OCI-LY7 (cell line): ENCODE results near the gene CPHXL2. TPM values are rescaled to one million over a fixed set of nuclear protein-coding genes. Genes with fewer than 3 reads are reported as not detected.

Experiments used
- Bru-seq: library from RNA; stranded (reverse); fragments of 400-500 nt; gene quantifications from one replicate; lab custom pipeline; 2021; lab: Mats Ljungman, UMichigan
- BruChase-seq, 2 experiments: library from RNA; stranded (reverse); fragments of 400-500 nt; gene quantifications; one replicate each; lab custom pipeline; 2021; lab: Mats Ljungman, UMichigan
- BruUV-seq: library from RNA; stranded (reverse); fragments of 400-500 nt; replicated peaks from 2 replicates; lab custom pipeline; 2021; lab: Mats Ljungman, UMichigan
- CTCF ChIA-PET: fragments of 300-600 bp; sonication (Branson Sonifier 250); formaldehyde crosslinking; loops from one replicate; lab custom pipeline; 2022; ENCODE audit warnings: antibody characterized with exemption; ENCODE audit not compliant: unreplicated experiment; lab: Charles Lee
- POLR2A ChIA-PET: fragments of 300-600 bp; sonication (Branson Sonifier 250); formaldehyde crosslinking; loops from one replicate; lab custom pipeline; 2022; ENCODE audit warnings: antibody characterized with exemption; lab: Charles Lee
- DNase-seq: peaks from one replicate; pipeline ENCODE4 v3.0.0-alpha.2; 2015; ENCODE audit warnings: low spot score
- H2AFZ ChIP-seq: fragments of 200-600 bp; sonication (generic), shearing (Covaris generic); 2 replicates; pipeline ENCODE4 v1.6.1; 2014; ENCODE audit warnings: mild to moderate bottlenecking, antibody characterized with exemption, low read length, moderate library complexity
- H3K27ac ChIP-seq: fragments of 200-600 bp; sonication (generic); 2 replicates; pipeline ENCODE4 v1.5.1; 2014; ENCODE audit warnings: mixed run types, low read depth, mild to moderate bottlenecking, moderate library complexity, low read length, inconsistent platforms; ENCODE audit not compliant: poor library complexity, severe bottlenecking
- H3K36me3 ChIP-seq: fragments of 200-600 bp; sonication (generic); 2 replicates; pipeline ENCODE4 v1.6.1; 2014; ENCODE audit warnings: mild to moderate bottlenecking, antibody characterized with exemption, low read length, moderate library complexity, mixed read lengths; ENCODE audit not compliant: insufficient read depth
- H3K4me1 ChIP-seq: fragments of 200-600 bp; sonication (generic); 2 replicates; pipeline ENCODE4 v1.5.1; 2014; ENCODE audit warnings: mild to moderate bottlenecking, low read length; ENCODE audit not compliant: insufficient read depth, poor library complexity, severe bottlenecking
- H3K4me2 ChIP-seq: fragments of 200-600 bp; sonication (generic); 2 replicates; pipeline ENCODE4 v1.6.1; 2014; ENCODE audit warnings: mild to moderate bottlenecking, low read length
- H3K4me3 ChIP-seq: fragments of 200-600 bp; sonication (generic); 2 replicates; pipeline ENCODE4 v1.5.1; 2014; ENCODE audit warnings: mild to moderate bottlenecking, low read depth, low read length; ENCODE audit not compliant: poor library complexity, severe bottlenecking
- H3K79me2 ChIP-seq: fragments of 200-600 bp; sonication (generic); 2 replicates; pipeline ENCODE4 v1.6.1; 2016; ENCODE audit warnings: low read depth, mild to moderate bottlenecking, low read length, moderate library complexity, mixed read lengths; ENCODE audit not compliant: insufficient read depth
- H3K9me2 ChIP-seq: fragments of 200-600 bp; sonication (generic); 2 replicates; pipeline ENCODE4 v1.6.1; 2016; ENCODE audit warnings: mild to moderate bottlenecking, low read length, mixed read lengths; ENCODE audit not compliant: insufficient read depth
- H3K9me3 ChIP-seq: fragments of 200-600 bp; sonication (generic); 2 replicates; pipeline ENCODE4 v1.6.1; 2014; ENCODE audit warnings: mild to moderate bottlenecking, mixed run types, low read length, mixed read lengths
- H4K20me1 ChIP-seq: fragments of 200-600 bp; sonication (generic); 2 replicates; pipeline ENCODE4 v1.6.1; 2014; ENCODE audit warnings: mild to moderate bottlenecking, antibody characterized with exemption, low read length, moderate library complexity, mixed read lengths; ENCODE audit not compliant: insufficient read depth
- EZH2phosphoT487 ChIP-seq: fragments of 200-600 bp; sonication (generic); IDR thresholded peaks from 2 replicates; pipeline ENCODE4 v1.6.1; 2018; ENCODE audit warnings: low read depth, borderline replicate concordance, mild to moderate bottlenecking, mixed run types, antibody characterized with exemption, low read length, moderate library complexity, mixed read lengths
- intact Hi-C: fragments of 100-400 bp; cut with micrococcal nuclease; formaldehyde crosslinking; loops from one replicate; pipeline ENCODE4 v1.10.0; 2022; ENCODE audit not compliant: unreplicated experiment
- long read RNA-seq: library from polyadenylated mRNA; stranded (forward); transcript quantifications from one replicate; pipeline ENCODE4 v2.0.0, GENCODE V29; 2022
- total RNA-seq, 2 experiments: library from RNA; depleted of rRNA in 1 of 2; stranded (reverse); fragments of >200 nt in 1 of 2; shearing (Covaris generic) in 1 of 2; gene quantifications; 2 replicates each; pipeline ENCODE4 v1.2.3, GENCODE V29; 2014 to 2022
- TF ChIP-seq, protein P1 (sequence below): fragments of 200-600 bp; sonication (generic); conservative IDR thresholded peaks from 2 replicates; pipeline ENCODE4 v1.5.1; 2014; ENCODE audit warnings: mild to moderate bottlenecking, antibody characterized with exemption, low read length, moderate library complexity, mixed read lengths

The CPHXL2 gene
- total RNA-seq (2014; rRNA removed; shearing (Covaris generic)) (not detected in 2 replicates), total RNA-seq (2022) (not detected in 2 replicates), Bru-seq, nascent RNA (not detected), BruChase-seq, experiment 1, labeled RNA remaining after a 6-hour chase (not detected), BruChase-seq, experiment 2, labeled RNA remaining after a 2-hour chase (not detected)
- long read RNA-seq, partial matches to known transcripts: 0 of 1 reads
- long read RNA-seq, other reads (novel, unspliced or antisense): 1 of 1 reads

DNA sequence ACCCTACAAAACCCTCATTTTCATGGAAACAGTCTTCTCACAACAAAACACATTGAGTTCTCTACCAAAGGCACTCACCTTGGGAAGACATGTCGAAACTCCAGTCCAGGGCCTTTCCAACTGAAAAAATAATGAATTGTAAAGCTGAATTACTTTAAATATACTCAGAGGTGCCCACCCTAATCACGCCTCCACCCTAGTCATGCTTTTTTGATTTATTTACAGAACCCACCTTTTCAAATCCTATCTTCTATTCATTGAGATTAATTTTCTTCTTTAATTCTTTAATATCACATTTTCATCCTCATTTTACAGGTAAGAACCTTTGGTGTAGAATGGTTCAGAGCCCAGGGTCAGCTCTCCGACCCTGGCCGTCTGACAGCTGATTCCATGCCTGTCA is at the start of gene CPHXL2:
TSS of gene CPHXL2 (minus strand) at position 101 of the 400 bp plus-strand sequence. CDS start at position 91, 10 bp downstream.
- Histone ChIP-seq H4K20me1 (no peaks in the 10 kb centered on the region), H3K4me3 (no peak within 1 kb of the TSS), H3K36me3 (no peaks in the 10 kb centered on the region), H3K27ac (no peak within 1 kb of the TSS), H3K4me2 (no peak within 1 kb of the TSS), H3K79me2 (no peaks in the 10 kb centered on the region), H3K9me2 (no peaks in the 10 kb centered on the region), H2AFZ (no peak within 1 kb of the TSS), H3K9me3 (no peaks in the 10 kb centered on the region), H3K4me1 (no peaks in the 10 kb centered on the region)
- ChIA-PET CTCF (no interaction called here), POLR2A (interaction anchor here (0.7 to 1.4 kb wide), 2 partner anchors 12 to 76 kb away, joined by 3 to 5 read pairs; no protein-coding TSS in a partner anchor)
- no TSS peak for BruUV-seq
- DNase-seq: no peak
- no peak for TF ChIP-seq EZH2phosphoT487
- TF ChIP-seq, protein P1, sequence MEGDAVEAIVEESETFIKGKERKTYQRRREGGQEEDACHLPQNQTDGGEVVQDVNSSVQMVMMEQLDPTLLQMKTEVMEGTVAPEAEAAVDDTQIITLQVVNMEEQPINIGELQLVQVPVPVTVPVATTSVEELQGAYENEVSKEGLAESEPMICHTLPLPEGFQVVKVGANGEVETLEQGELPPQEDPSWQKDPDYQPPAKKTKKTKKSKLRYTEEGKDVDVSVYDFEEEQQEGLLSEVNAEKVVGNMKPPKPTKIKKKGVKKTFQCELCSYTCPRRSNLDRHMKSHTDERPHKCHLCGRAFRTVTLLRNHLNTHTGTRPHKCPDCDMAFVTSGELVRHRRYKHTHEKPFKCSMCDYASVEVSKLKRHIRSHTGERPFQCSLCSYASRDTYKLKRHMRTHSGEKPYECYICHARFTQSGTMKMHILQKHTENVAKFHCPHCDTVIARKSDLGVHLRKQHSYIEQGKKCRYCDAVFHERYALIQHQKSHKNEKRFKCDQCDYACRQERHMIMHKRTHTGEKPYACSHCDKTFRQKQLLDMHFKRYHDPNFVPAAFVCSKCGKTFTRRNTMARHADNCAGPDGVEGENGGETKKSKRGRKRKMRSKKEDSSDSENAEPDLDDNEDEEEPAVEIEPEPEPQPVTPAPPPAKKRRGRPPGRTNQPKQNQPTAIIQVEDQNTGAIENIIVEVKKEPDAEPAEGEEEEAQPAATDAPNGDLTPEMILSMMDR: no peak
- intact Hi-C loops: no loop called here

GRCh38 chr16:75726390-75726789 is 49.6 kb upstream of the CPHXL2 start, which contains the start of gene CPHXL:
TSS of gene CPHXL (minus strand) at chr16:75726490. CDS start at chr16:75726442, 48 bp downstream.
- Histone ChIP-seq H3K4me2 (no peak within 1 kb of the TSS), H3K4me3 (no peak within 1 kb of the TSS), H4K20me1 (no peaks in the 10 kb centered on the region), H3K9me2 (no peaks in the 10 kb centered on the region), H3K4me1 (no peaks in the 10 kb centered on the region), H3K27ac (no peak within 1 kb of the TSS), H3K36me3 (no peaks in the 10 kb centered on the region), H3K9me3 (no peaks in the 10 kb centered on the region), H3K79me2 (no peaks in the 10 kb centered on the region), H2AFZ (no peak within 1 kb of the TSS)
- ChIA-PET POLR2A (no interaction called here), CTCF (no interaction called here)
- BruUV-seq: no TSS peak
- no peak for DNase-seq
- intact Hi-C loops: no loop called here
- no peak for TF ChIP-seq EZH2phosphoT487
- TF ChIP-seq, protein P1: no peak

DNA sequence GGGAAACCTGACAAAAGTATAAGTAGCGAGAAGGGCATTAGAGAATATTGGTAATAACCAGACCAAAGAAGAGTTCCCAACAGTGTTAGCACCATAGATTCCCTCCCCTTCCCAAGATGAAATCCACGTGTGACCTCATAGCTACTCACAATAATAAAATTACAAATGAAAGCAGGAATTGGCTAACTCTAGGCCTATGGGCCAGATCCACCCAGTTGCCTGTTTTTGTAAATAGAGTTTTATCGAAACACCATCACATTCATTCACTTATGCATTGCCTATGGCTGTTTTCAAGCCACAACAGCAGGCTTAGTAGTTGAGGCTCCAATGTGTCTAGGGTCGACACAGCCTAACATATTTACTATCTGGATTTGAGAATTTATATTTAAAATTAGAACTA is 41.6 kb upstream of the CPHXL2 start:
- no peak for DNase-seq
- no peaks in the 10 kb centered on the region for H3K79me2 ChIP-seq
- H3K4me1 ChIP-seq: no peaks in the 10 kb centered on the region
- no peak overlapping the region for H3K4me2 ChIP-seq
- no peak overlapping the region for H3K4me3 ChIP-seq
- H3K27ac ChIP-seq: no peak overlapping the region
- no peaks in the 10 kb centered on the region for H3K9me3 ChIP-seq
- ChIA-PET POLR2A (no interaction called here), CTCF (no interaction called here)
- no peak overlapping the region for H2AFZ ChIP-seq
- TF ChIP-seq EZH2phosphoT487: no peak
- TF ChIP-seq, protein P1: no peak
- no peaks in the 10 kb centered on the region for H3K36me3 ChIP-seq
- no peaks in the 10 kb centered on the region for H4K20me1 ChIP-seq
- no TSS peak for BruUV-seq
- no peaks in the 10 kb centered on the region for H3K9me2 ChIP-seq
- intact Hi-C loops: no loop called here
